ENCODE data around the gene SDS.

- TF ChIP-seq POLR2A (IDR thresholded peaks at IDR 0.05) (no peak), EP300 (IDR thresholded peaks at IDR 0.05) (no peak), POLR2AphosphoS5 (IDR thresholded peaks at IDR 0.05) (no peak)
- TF ChIP-seq, protein P1, sequence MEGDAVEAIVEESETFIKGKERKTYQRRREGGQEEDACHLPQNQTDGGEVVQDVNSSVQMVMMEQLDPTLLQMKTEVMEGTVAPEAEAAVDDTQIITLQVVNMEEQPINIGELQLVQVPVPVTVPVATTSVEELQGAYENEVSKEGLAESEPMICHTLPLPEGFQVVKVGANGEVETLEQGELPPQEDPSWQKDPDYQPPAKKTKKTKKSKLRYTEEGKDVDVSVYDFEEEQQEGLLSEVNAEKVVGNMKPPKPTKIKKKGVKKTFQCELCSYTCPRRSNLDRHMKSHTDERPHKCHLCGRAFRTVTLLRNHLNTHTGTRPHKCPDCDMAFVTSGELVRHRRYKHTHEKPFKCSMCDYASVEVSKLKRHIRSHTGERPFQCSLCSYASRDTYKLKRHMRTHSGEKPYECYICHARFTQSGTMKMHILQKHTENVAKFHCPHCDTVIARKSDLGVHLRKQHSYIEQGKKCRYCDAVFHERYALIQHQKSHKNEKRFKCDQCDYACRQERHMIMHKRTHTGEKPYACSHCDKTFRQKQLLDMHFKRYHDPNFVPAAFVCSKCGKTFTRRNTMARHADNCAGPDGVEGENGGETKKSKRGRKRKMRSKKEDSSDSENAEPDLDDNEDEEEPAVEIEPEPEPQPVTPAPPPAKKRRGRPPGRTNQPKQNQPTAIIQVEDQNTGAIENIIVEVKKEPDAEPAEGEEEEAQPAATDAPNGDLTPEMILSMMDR (IDR thresholded peaks at IDR 0.05), result no peak
Measured at GRCh38 chr12:113345318-113345717, 58.4 kb downstream of the SDS start.
